NCI-H1417 (cell line): ENCODE measurements around the gene TSPEAR.
A peak's percentile ranks its signal among the peaks of the same experiment; 100 is the strongest.
"Not testable (repeated sequence)": the region's sequence is repeated elsewhere in the genome, so short reads cannot be mapped to it uniquely, and the experiment has no call there.

ENCODE experiments used
- DNase-seq, 3 experiments: peaks; one replicate each; lab custom pipeline; 2025; lab: John Stamatoyannopoulos, UW

TSPEAR gene

GRCh38 chr21:44684483-44684882, 26.9 kb downstream of the TSPEAR start:
- no peak for DNase-seq

DNA sequence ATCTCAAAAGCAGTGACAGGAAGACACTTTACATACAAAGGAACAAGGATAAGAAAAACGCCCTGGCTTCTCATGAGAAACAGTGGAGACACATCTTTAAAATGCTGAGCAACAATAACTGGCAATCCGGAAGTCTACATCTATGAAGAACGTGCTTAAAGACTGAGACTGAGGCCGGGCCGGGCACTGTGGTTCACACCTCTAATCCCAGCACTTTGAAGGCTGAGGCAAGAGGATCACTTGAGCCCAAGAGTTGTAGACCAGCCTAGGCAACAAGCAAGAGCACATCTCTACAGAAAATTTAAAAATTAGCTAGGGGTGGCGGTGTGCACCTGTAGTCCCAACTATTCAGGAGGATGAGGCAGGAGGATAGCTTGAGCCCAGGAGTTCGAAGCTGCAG, 27.3 kb downstream of the TSPEAR start:
- no peak for DNase-seq

GRCh38 chr21:44682580-44683151, 28.7 kb downstream of the TSPEAR start:
- peak in 1 of 3 experiments; percentile 68 for DNase-seq

DNA sequence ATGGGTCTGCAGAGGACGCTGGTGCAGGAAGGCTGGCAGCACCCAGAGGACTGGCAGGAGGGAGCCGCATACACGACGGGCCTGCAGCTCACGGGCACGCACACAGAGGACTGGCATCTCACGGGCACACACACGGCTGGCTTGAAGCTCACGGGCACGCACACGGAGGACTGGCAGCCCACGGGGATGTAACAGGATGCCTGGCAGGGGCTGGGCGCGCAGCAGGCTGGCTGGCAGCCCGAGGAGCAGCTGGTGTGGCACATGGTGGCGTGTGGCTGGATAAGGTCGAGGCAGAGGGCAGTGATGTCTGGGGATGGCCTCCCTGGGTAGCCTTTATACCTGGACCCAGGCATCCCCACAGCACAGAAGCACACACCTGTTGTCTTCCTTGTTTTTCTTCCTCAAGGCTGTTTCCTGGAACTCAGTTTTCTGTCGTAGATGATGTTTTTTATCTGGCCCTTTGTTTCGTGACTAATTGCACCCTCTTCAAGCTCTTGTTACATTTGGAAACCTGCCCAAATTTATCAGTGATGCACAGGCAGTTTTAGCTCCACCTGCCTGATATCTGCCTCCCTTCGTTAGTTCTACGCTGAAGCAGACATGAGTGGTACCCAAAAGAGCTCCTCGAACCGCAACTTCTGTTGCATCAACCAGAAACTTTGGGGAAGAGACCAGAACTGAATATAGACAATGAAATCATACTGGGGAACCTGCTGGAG, 29.4 kb downstream of the TSPEAR start, which contains the start of gene KRTAP12-1:
Gene KRTAP12-1 (minus strand): TSS at position 303 of the 719 bp plus-strand sequence. CDS start 40 bp downstream, at position 263.
- peak; percentile 93 to 98 (median 94) for DNase-seq

GRCh38 chr21:44681152-44681551, 30.2 kb downstream of the TSPEAR start:
- no peak for DNase-seq

GRCh38 chr21:44677881-44678280, 33.5 kb downstream of the TSPEAR start:
- no peak for DNase-seq

GRCh38 chr21:44671911-44672310, 39.5 kb downstream of the TSPEAR start:
- DNase-seq, result no peak

DNA sequence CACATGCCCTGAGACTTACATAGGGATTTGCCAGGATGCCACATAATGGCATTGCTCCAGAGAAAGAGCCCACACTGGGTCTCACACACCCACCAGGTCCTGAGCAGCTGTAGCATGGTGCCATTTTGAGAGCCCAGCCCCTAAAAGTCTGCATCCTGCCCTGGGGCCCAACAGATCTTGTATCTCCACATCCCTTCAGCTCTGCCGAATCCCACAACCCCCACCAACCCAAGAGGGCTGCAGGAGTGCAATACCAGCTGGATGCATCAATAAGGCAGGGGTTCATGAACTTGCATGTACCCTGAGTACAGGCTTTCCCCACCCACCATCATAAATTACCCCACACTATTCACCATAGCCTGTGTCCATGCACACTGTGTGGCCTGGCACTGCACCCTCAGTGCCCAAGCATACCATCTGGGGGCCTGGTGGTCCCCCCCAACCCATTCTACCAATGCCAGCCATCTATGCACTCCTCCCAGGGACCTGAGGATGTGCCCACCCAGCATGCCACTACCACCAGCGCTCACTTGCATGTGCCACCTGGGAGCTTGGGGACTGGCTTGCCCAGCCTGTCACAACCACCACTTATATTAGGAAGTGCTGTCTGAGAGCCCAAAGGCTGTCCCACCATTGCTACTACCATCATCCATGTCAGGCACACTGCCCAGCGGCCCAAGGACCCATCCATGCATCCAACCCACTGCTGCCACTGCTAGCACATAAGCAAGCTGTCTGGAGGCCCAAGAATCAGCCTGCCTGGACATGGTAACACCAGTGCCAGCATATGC, 40.5 kb downstream of the TSPEAR start:
- DNase-seq, result no peak

DNA sequence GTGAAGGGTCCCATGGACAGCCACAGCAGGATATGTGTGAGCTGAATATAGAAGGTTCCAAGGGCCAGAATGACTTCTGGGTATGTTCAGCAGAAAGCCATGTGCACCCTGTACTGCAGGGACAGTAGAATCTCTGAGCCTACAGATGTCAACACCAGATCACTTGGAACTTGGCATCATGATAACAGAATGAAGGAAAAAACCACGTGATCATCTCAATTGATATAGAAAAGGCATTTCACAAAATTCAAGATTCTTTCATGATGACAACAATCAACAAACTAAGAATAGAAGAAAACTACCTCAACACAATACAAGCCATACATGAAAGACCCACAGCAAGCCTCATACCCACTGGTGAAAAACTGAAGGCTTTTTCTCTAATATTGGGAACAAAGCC, 43.8 kb downstream of the TSPEAR start:
- DNase-seq, result no peak

- DNase-seq, result peak in 2 of 3 experiments; percentile 48 to 73
These were observed 44.7 kb downstream of the TSPEAR start, which contains the start of gene KRTAP12-2 for GRCh38 chr21:44666401-44667320. TSS of gene KRTAP12-2 (minus strand) at chr21:44666927. CDS start at chr21:44666886, 41 bp downstream.

DNA sequence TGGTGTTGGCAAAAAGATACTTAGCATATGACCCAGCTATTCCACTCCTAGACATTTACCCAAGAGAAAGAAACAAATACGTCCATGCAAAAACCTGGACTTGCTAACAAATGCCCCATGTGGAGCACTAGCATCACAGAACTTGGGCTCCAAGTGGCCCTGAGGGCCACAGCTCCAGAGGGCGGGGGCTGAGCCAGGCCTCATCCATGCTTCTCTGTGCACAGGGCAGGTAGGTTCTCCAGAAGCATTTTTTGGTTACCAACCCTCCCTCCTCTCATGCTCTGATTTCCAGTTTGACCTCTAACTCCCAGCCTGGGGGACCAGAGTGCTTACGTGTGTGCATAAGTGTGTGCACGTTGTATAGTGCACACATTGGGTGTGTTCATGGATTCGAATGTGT, 46.7 kb downstream of the TSPEAR start:
- no peak for DNase-seq

DNA sequence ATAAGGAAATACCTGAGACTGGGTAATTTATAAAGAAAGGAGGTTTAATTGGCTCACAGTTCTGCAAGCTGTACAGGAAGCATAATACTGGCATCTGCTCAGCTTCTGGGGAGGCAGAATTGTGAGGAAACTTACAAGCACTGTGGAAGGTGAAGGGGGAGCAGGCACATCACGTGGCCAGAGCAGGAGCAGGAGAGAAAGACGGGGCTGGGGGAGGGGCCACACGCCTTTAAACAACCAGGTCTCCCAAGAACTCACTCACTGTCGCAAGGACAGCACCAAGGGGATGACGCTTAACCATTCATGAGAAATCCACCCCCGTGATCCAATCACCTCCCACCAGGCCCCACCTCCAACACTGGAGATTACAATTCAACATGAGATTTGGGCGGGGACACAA, 49.8 kb downstream of the TSPEAR start:
- DNase-seq, result not testable (repeated sequence)

- DNase-seq, result no peak
These were observed 52.3 kb downstream of the TSPEAR start for GRCh38 chr21:44658913-44659595.

GRCh38 chr21:44658541-44658910, 52.8 kb downstream of the TSPEAR start:
- no peak for DNase-seq

DNA sequence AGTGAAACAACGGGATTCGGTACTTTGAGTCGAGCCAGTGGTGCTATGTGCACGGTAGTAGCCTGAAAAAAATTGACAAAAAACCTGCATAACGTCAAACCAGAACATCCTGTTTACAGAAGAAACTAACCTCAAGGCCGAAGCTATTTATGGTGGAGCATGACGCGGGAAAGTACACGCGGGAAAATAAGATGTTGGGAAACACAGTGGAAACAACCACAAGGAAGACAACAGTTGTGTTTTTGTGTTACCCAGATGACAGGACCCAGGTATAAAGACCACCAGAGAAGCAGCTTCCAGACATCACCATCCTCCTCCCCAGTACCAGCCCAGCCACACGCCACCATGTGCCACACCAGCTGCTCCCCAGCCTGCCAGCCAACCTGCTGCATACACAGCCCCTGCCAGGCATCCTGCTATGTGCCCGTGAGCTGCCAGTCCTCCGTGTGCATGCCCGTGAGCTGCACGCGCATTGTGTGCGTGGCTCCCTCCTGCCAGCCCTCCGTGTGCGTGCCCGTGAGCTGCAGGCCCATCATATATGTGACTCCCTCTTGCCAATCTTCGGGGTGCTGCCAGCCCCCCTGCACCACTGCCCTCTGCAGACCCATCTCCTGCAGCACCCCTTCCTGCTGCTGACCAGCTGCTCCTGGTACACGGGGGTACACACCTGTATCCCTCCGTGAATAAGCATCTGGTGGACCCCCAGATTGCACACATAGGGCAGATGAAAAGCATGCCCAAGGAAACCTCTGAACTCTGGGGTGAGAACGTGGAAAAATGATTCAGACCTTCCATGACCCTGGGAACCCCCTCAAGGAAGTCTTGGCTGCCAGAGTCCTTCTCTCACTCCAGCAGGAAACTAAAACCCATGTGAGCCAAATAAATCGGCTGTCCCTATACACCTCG, 53.5 kb downstream of the TSPEAR start, which contains the start of gene KRTAP12-3:
Gene KRTAP12-3 (plus strand): TSS at position 298 of the 906 bp plus-strand sequence. CDS start 48 bp downstream, at position 346.
- no peak for DNase-seq

GRCh38 chr21:44656868-44657267, 54.5 kb downstream of the TSPEAR start:
- DNase-seq, result no peak

GRCh38 chr21:44654576-44655175, 56.7 kb downstream of the TSPEAR start, which contains the start of gene KRTAP12-4:
TSS of gene KRTAP12-4 (minus strand) at chr21:44654659. CDS start at chr21:44654614, 45 bp downstream.
- no peak for DNase-seq

DNA sequence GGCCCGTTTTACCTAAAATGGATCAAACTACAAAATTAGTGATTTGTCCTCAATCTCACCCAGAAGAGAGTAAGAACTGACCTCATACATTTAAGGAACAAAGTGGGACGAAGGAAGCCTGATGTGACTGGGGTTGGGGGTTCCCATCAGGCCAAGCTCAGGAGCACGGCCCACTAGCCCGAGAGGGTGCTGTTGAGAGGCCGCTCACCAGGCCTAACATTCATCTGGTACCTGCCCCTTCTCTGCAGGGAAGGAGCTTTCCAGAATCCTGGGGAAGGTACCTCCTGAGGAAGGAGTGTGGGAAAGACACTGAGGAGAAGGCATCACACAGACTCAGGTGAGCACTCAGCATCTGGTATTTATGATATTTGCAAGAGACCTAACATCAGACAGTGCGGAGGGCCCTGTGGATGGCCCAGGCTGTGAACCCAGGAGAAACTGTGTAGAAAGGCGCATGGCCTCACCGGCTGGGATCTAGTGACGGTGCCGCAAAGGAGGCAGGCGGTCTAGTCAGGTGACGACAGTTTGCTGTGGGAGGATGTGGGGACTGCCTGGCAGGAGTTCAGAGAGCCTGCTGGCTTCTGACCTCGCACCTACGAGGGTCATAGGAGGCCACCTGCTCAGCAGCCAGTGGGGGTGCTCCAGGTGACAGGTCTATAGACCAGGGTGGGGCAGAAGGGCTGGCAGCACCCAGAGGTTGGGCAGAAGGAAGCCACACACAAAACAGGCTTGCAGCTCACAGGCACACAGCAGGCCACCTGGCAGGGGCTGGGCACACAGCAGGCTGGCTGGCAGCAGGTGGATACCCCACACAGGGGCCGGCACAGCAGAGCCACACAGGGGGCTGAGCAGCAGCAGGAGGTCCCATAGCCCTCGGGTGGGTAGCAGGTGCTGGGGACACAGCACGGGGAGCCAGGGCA, 57.5 kb downstream of the TSPEAR start:
- peak in 2 of 3 experiments; percentile 91 to 95 for DNase-seq
